ENCODE measurements around the gene RALY. TPM values are rescaled to one million over a fixed set of nuclear protein-coding genes. Genes with fewer than 3 reads are reported as not detected.
A peak's percentile ranks its signal among the peaks of the same experiment; 100 is the strongest.

RALY gene
- total RNA-seq, 1 donor from 2014 or later: 116 TPM

GRCh38 chr20:34008477-34008876 is 14.8 kb downstream of the RALY start:
- H3K9me3 Mint-ChIP-seq: no peaks in the 10 kb centered on the region
- POLR2A ChIA-PET: interaction anchor here (1.4 kb wide), 1 partner anchor 8 kb away, joined by 4 read pairs; no protein-coding TSS in a partner anchor
- H3K27me3 Mint-ChIP-seq: no peaks in the 10 kb centered on the region
- ATAC-seq (ENCODE audit: low read depth) (no peak), DNase-seq (no peak)
- peaks cover 26% of the 10 kb centered on the region for H3K36me3 Mint-ChIP-seq (ENCODE audit: low read depth)
- peaks cover 80% of the 10 kb centered on the region for H3K4me1 Mint-ChIP-seq
- H3K4me3 Mint-ChIP-seq: no peak overlapping the region
- CTCF ChIA-PET: no interaction called here
- TF ChIP-seq CTCF (IDR thresholded peaks at IDR 0.05): no peak
- intact Hi-C loops (cut with micrococcal nuclease): no loop called here
- no peak overlapping the region for H3K27ac Mint-ChIP-seq

DNA sequence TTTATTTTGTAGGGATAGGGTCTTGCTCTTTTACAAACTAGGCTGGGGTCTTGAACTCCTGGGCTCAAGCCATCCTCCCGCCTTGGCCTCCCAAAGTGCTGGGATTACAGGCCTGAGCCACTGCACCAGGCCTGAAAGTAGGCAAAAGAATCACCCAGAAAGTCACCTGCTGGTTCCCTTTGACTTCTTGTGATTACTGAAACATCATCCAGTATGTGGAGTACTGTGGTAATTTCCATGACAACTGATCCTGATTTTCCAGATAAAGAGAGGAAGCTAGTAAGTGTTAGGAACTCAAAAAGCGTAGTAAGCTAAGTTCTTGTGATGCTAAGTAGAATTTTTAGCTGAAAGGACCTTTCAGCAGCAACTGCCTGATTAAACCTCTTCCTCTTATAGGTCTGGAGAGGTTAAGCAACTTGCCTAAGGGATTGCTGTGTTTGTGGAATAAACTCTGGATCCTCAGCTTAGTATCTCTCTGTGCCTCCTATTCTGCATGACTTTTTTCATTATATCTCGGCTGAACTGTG is 16.8 kb downstream of the RALY start:
- no peak for TF ChIP-seq CTCF (IDR thresholded peaks at IDR 0.05)
- ATAC-seq (ENCODE audit: low read depth): no peak
- Mint-ChIP-seq H3K4me3 (no peak overlapping the region), H3K27me3 (no peaks in the 10 kb centered on the region), H3K9me3 (no peaks in the 10 kb centered on the region), H3K36me3 (ENCODE audit: low read depth) (peaks cover 17% of the 10 kb centered on the region), H3K4me1 (peaks cover 79% of the 10 kb centered on the region), H3K27ac (no peak overlapping the region)
- POLR2A ChIA-PET: no interaction called here
- CTCF ChIA-PET: interaction anchor here (1.1 kb wide), 1 partner anchor 95 kb away, joined by 3 read pairs; no protein-coding TSS in a partner anchor
- DNase-seq: no peak
- intact Hi-C loops (cut with micrococcal nuclease): no loop called here

DNA sequence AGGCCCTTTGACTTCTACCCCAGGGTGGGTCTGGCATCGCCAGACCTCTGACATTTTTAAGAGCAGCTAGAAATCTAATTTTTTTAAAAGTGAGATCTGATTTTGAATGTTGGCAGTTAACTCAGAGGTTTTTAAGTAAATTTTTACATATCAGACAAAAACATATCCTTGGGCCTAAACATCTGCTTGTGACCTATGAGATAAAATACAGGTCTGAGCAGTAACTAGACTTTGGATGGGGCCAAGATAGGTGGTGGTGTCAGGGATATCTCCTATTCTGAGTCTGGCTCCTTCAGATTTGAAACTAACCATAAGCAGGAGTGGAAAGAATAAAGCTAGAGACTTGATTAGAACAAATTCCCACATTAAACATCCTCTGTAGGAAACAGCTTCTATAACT is 17.6 kb downstream of the RALY start:
- ChIA-PET CTCF (interaction anchor here (1.1 kb wide), 1 partner anchor 96 kb away, joined by 3 read pairs; no protein-coding TSS in a partner anchor), POLR2A (no interaction called here)
- ATAC-seq (ENCODE audit: low read depth) (no peak), DNase-seq (no peak)
- Mint-ChIP-seq H3K9me3 (no peaks in the 10 kb centered on the region), H3K36me3 (ENCODE audit: low read depth) (peaks cover 16% of the 10 kb centered on the region), H3K27me3 (no peaks in the 10 kb centered on the region), H3K4me1 (peaks cover 80% of the 10 kb centered on the region), H3K4me3 (no peak overlapping the region), H3K27ac (no peak overlapping the region)
- intact Hi-C loops (cut with micrococcal nuclease): no loop called here
- no peak for TF ChIP-seq CTCF (IDR thresholded peaks at IDR 0.05)

DNA sequence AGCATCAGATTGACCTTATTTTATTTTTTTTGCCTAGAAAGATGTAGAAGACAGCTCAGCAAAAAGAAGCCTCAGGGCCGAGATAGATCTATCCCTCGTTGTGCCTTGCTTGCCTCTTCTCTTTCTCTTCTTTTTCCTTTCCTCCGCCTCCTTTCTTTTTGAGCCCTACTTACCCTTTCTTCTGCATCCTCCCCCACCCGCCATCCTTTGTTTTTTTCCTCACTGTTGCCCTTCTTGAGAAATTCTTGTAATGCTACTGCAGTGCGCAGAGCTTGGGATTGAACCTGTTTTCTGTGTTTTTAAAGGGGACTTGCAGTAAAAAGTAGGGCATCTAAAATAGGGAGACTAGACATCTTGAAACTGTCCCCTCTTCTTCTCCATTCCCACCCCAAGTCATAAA is 18.6 kb downstream of the RALY start:
- no peaks in the 10 kb centered on the region for H3K27me3 Mint-ChIP-seq
- peaks cover 10% of the 10 kb centered on the region for H3K36me3 Mint-ChIP-seq (ENCODE audit: low read depth)
- intact Hi-C loops (cut with micrococcal nuclease): no loop called here
- H3K4me3 Mint-ChIP-seq: no peak overlapping the region
- no peaks in the 10 kb centered on the region for H3K9me3 Mint-ChIP-seq
- ATAC-seq (ENCODE audit: low read depth) (no peak), DNase-seq (no peak)
- H3K27ac Mint-ChIP-seq: no peak overlapping the region
- no peak for TF ChIP-seq CTCF (IDR thresholded peaks at IDR 0.05)
- peaks cover 82% of the 10 kb centered on the region for H3K4me1 Mint-ChIP-seq
- ChIA-PET CTCF (no interaction called here), POLR2A (no interaction called here)

DNA sequence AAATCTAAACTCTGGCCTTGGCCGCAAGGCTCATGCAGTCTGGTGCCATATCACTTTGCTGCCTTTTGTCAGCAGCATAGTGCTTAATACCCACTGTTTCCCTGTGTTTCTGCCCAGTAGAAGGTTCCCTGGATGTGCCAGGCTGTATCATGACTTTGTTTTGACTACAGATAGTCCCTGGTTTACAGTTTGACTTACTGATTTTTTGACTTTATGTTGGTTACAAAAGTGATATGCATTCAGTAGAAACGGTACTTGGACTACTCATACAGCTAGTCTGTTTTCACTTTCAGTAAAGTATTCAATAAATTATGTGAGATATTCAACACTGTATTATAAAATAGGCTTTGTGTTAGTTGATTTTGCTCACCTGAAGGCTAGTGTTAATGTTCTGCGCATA is 19.0 kb downstream of the RALY start:
- H3K27me3 Mint-ChIP-seq: no peaks in the 10 kb centered on the region
- no peak for DNase-seq
- peaks cover 9% of the 10 kb centered on the region for H3K36me3 Mint-ChIP-seq (ENCODE audit: low read depth)
- intact Hi-C loops (cut with micrococcal nuclease): no loop called here
- no peaks in the 10 kb centered on the region for H3K9me3 Mint-ChIP-seq
- ChIA-PET CTCF (no interaction called here), POLR2A (no interaction called here)
- no peak for ATAC-seq (ENCODE audit: low read depth)
- H3K4me3 Mint-ChIP-seq: no peak overlapping the region
- TF ChIP-seq CTCF (IDR thresholded peaks at IDR 0.05): no peak
- peaks cover 85% of the 10 kb centered on the region for H3K4me1 Mint-ChIP-seq
- H3K27ac Mint-ChIP-seq: peak overlapping the region; percentile 9

Measured in activated B cell treated with CpG ODN at 0.5 μM for 24 hours (primary cell).